Activated naive CD8-positive, alpha-beta T cell (primary cell): ENCODE results near the gene SPECC1L.
"Not testable (repeated sequence)": the region's sequence is repeated elsewhere in the genome, so short reads cannot be mapped to it uniquely, and the experiment has no call there.

Source experiments
- H3K27ac Mint-ChIP-seq: one replicate; pipeline ENCODE4 v1.8.0; 2021; ENCODE audit warnings: mixed read lengths
- H3K27me3 Mint-ChIP-seq: one replicate; pipeline ENCODE4 v1.8.0; 2021; ENCODE audit warnings: mixed read lengths
- H3K36me3 Mint-ChIP-seq: one replicate; pipeline ENCODE4 v1.8.0; 2021; ENCODE audit warnings: mixed read lengths
- H3K4me1 Mint-ChIP-seq: one replicate; pipeline ENCODE4 v1.8.0; 2021; ENCODE audit warnings: low read depth, mixed read lengths
- H3K4me3 Mint-ChIP-seq: one replicate; pipeline ENCODE4 v1.8.0; 2021; ENCODE audit warnings: mild to moderate bottlenecking, mixed read lengths
- H3K9me3 Mint-ChIP-seq: one replicate; pipeline ENCODE4 v1.8.0; 2021; ENCODE audit warnings: low read depth, mixed read lengths

Gene SPECC1L

GRCh38 chr22:24289114-24289513 is 18.5 kb downstream of the SPECC1L start:
- H3K4me1 Mint-ChIP-seq: peaks cover 62% of the 10 kb centered on the region
- H3K36me3 Mint-ChIP-seq: no peaks in the 10 kb centered on the region
- H3K9me3 Mint-ChIP-seq: no peaks in the 10 kb centered on the region
- H3K4me3 Mint-ChIP-seq: no peak overlapping the region
- no peak overlapping the region for H3K27ac Mint-ChIP-seq
- no peaks in the 10 kb centered on the region for H3K27me3 Mint-ChIP-seq

DNA sequence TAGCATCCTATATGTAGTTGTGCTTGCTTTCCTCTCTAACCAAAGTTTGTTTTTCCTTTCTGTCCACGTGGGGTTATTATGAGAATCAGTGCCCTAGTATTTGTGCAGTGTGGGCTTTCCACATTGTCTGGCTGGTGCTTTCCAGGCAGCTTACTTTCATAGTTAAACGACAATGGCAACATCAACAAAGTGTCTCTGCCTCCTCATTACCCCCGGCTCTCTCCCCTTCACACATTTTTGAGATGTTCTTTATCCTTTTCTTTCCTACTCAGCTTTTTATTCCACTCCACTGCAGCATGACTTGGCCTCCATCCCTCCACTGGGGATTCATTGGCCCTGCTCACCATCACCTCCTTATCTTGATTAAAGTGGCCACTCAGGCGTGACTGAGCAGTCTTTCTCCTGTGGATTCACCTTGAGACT is 19.1 kb downstream of the SPECC1L start:
- no peak overlapping the region for H3K4me3 Mint-ChIP-seq
- no peak overlapping the region for H3K27ac Mint-ChIP-seq

GRCh38 chr22:24290459-24290858 is 19.8 kb downstream of the SPECC1L start:
- Mint-ChIP-seq H3K27me3 (no peaks in the 10 kb centered on the region), H3K4me1 (peaks cover 50% of the 10 kb centered on the region), H3K36me3 (no peaks in the 10 kb centered on the region), H3K4me3 (no peak overlapping the region), H3K27ac (no peak overlapping the region), H3K9me3 (no peaks in the 10 kb centered on the region)

More for the DNA sequence above, 19.1 kb downstream of the SPECC1L start:
- Mint-ChIP-seq H3K36me3 (no peaks in the 10 kb centered on the region), H3K27me3 (no peaks in the 10 kb centered on the region), H3K4me1 (peaks cover 57% of the 10 kb centered on the region), H3K9me3 (no peaks in the 10 kb centered on the region)

DNA sequence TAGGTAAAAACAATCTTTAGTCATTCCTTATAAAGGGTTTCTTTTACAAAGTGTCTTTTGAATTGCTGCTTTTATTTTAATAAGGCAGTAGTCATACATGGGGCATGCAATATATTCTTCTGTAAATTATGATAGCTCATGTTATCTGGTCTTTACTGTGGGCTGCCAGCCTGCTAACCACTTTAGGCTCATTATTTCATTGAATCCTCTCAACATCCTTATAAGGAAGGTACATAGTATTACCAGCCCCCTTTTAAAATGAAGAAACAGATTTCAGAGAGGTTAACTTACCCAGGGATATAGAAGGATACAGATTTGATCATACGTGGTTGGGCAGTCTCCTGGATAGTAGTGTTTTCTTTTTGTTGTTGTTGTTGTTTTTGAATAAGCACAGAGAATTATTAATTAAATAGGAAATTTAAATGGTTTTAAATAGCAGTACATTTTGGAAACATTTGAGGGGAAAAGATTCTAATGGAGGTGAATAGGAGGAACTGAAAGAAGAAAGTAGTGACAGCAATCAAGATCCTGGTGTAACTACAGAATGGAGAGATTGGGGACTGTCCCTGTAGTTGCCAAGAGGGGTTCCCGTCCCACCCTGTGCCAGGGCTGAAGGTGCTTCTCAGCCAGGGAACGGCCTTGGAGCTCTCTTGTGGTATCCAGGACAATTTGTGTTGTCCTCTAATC is 21.0 kb downstream of the SPECC1L start:
- Mint-ChIP-seq H3K4me1 (peaks cover 46% of the 10 kb centered on the region), H3K27me3 (no peaks in the 10 kb centered on the region), H3K4me3 (no peak overlapping the region), H3K27ac (no peak overlapping the region), H3K36me3 (no peaks in the 10 kb centered on the region), H3K9me3 (no peaks in the 10 kb centered on the region)

- H3K36me3 Mint-ChIP-seq, H3K9me3 Mint-ChIP-seq, H3K27me3 Mint-ChIP-seq, H3K27ac Mint-ChIP-seq, H3K4me3 Mint-ChIP-seq: not testable (repeated sequence)
- peaks cover 43% of the 10 kb centered on the region for H3K4me1 Mint-ChIP-seq
Observed at GRCh38 chr22:24292202-24292830, 21.7 kb downstream of the SPECC1L start.

GRCh38 chr22:24294913-24295312 is 24.3 kb downstream of the SPECC1L start:
- H3K4me1 Mint-ChIP-seq: peaks cover 43% of the 10 kb centered on the region
- not testable (repeated sequence) for H3K27ac Mint-ChIP-seq

GRCh38 chr22:24298497-24299155 is 28.0 kb downstream of the SPECC1L start:
- H3K27ac Mint-ChIP-seq, H3K36me3 Mint-ChIP-seq, H3K9me3 Mint-ChIP-seq, H3K4me3 Mint-ChIP-seq, H3K27me3 Mint-ChIP-seq: not testable (repeated sequence)
- H3K4me1 Mint-ChIP-seq: peaks cover 55% of the 10 kb centered on the region

More at GRCh38 chr22:24294913-24295312, 24.3 kb downstream of the SPECC1L start:
- not testable (repeated sequence) for H3K36me3 Mint-ChIP-seq, H3K27me3 Mint-ChIP-seq, H3K9me3 Mint-ChIP-seq, H3K4me3 Mint-ChIP-seq

- not testable (repeated sequence) for H3K27me3 Mint-ChIP-seq, H3K36me3 Mint-ChIP-seq, H3K4me3 Mint-ChIP-seq, H3K9me3 Mint-ChIP-seq
- H3K27ac Mint-ChIP-seq: peak overlapping the region; percentile 7
- H3K4me1 Mint-ChIP-seq: peaks cover 74% of the 10 kb centered on the region
Observed at GRCh38 chr22:24300522-24300921, 29.9 kb downstream of the SPECC1L start.

DNA sequence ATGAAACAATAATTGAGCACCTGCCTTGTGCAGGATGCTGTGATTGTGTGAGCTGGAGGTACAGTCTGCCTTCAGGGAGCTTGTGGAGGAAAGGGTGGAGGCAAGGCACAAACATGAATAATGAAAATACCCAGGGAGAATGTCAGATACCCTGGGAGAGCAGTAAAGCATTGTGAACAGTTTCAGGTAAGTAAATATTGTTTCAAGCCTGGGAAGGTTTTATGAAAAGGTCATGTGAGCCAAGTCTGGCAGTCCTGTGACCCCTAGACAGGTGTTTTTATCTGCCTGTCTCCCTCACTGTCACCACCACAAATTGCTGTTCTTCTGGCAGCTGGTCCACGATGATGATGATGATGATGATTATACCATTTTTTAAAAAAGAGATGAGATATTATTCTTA is 32.0 kb downstream of the SPECC1L start:
- peaks cover 75% of the 10 kb centered on the region for H3K4me1 Mint-ChIP-seq
- no peaks in the 10 kb centered on the region for H3K27me3 Mint-ChIP-seq
- H3K27ac Mint-ChIP-seq: no peak overlapping the region
- peaks cover 7% of the 10 kb centered on the region for H3K36me3 Mint-ChIP-seq
- H3K9me3 Mint-ChIP-seq: no peaks in the 10 kb centered on the region
- H3K4me3 Mint-ChIP-seq: no peak overlapping the region

- H3K36me3 Mint-ChIP-seq: peaks cover 7% of the 10 kb centered on the region
- H3K27me3 Mint-ChIP-seq: no peaks in the 10 kb centered on the region
- H3K4me3 Mint-ChIP-seq: no peak overlapping the region
- peak overlapping the region; percentile 4 for H3K27ac Mint-ChIP-seq
- H3K9me3 Mint-ChIP-seq: no peaks in the 10 kb centered on the region
- peaks cover 75% of the 10 kb centered on the region for H3K4me1 Mint-ChIP-seq
Observed at GRCh38 chr22:24303007-24303406, 32.4 kb downstream of the SPECC1L start.

DNA sequence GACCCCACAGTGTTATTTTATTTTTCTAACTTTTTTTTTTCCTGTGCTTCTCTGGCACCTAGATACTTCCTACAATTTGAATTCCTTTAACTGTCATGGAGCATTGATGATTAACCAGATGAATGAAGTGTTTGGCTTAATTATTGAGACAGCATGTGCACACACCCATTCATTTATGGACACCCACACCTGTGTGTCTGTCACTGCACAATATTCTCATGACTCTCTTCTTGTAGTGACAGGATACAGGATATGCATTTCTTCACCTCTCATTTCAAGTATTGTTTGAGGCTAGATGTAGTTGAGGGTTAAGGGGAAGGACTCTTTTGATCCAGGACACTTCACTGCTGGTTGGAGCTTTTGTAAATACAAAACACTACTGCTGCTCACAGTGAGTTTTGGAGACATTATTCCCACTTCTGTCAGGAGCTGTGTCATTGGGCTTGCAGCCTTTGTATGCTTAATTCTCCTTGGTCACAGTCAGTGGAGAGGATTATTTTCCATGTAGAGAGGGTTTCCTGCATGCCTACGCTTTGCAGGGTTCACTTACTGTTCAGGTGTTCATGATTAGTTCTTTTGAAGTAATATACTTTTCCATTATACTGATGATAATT is 33.5 kb downstream of the SPECC1L start:
- no peak overlapping the region for H3K4me3 Mint-ChIP-seq
- no peaks in the 10 kb centered on the region for H3K9me3 Mint-ChIP-seq
- peak overlapping the region; percentile 5 for H3K27ac Mint-ChIP-seq
- peaks cover 7% of the 10 kb centered on the region for H3K36me3 Mint-ChIP-seq
- no peaks in the 10 kb centered on the region for H3K27me3 Mint-ChIP-seq
- H3K4me1 Mint-ChIP-seq: peaks cover 71% of the 10 kb centered on the region

- H3K27me3 Mint-ChIP-seq: no peaks in the 10 kb centered on the region
- peak overlapping the region; percentile 6 for H3K4me3 Mint-ChIP-seq
- H3K9me3 Mint-ChIP-seq: no peaks in the 10 kb centered on the region
- H3K4me1 Mint-ChIP-seq: peaks cover 67% of the 10 kb centered on the region
- H3K36me3 Mint-ChIP-seq: peaks cover 7% of the 10 kb centered on the region
- peak overlapping the region; percentile 19 for H3K27ac Mint-ChIP-seq
Observed at GRCh38 chr22:24305260-24305692, 34.6 kb downstream of the SPECC1L start.

DNA sequence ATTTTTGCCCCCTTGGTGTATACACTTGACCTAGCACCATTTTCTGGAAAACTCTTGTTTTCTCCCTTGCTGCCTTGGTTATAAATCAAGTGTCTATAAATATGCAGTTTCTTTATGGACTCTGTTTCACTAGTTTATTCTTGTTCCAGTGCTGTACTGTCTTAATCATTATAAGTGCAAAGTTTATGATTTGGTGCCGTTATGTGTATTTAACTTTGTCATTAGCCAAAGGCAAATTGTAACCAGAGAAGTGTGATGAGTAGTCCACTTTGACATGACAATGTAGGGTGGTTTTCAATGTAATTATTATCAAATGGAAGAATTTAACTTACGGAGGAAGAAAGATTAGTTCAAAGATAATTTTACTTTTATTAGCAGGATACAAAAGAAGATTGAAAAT is 40.3 kb downstream of the SPECC1L start:
- Mint-ChIP-seq H3K4me1 (peaks cover 14% of the 10 kb centered on the region), H3K4me3 (no peak overlapping the region), H3K27me3 (no peaks in the 10 kb centered on the region), H3K9me3 (no peaks in the 10 kb centered on the region), H3K36me3 (peaks cover 11% of the 10 kb centered on the region), H3K27ac (no peak overlapping the region)

- peaks cover 2% of the 10 kb centered on the region for H3K4me1 Mint-ChIP-seq
- H3K36me3 Mint-ChIP-seq: peaks cover 9% of the 10 kb centered on the region
- H3K9me3 Mint-ChIP-seq: no peaks in the 10 kb centered on the region
- H3K27ac Mint-ChIP-seq: no peak overlapping the region
- H3K27me3 Mint-ChIP-seq: no peaks in the 10 kb centered on the region
- no peak overlapping the region for H3K4me3 Mint-ChIP-seq
Observed at GRCh38 chr22:24315367-24315966, 44.8 kb downstream of the SPECC1L start.

DNA sequence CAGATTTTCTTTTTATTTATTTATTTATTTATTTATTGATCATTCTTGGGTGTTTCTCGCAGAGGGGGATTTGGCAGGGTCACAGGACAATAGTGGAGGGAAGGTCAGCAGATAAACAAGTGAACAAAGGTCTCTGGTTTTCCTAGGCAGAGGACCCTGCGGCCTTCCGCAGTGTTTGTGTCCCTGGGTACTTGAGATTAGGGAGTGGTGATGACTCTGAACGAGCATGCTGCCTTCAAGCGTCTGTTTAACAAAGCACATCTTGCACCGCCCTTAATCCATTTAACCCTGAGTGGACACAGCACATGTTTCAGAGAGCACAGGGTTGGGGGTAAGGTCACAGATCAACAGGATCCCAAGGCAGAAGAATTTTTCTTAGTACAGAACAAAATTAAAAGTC is 45.6 kb downstream of the SPECC1L start:
- not testable (repeated sequence) for H3K27me3 Mint-ChIP-seq, H3K36me3 Mint-ChIP-seq, H3K4me3 Mint-ChIP-seq, H3K9me3 Mint-ChIP-seq, H3K27ac Mint-ChIP-seq, H3K4me1 Mint-ChIP-seq
